Spleen (tissue), 7 donors: ENCODE measurements around the gene SMU1.

Source experiments
- CTCF ChIP-seq, 11 experiments: fragments of 200-600 bp in 7 of 11; fragments of 450-650 bp in 4 of 11; sonication (generic) in 4 of 11; IDR thresholded peaks in 8 of 11; conservative IDR thresholded peaks in 3 of 11; 1 replicate in 7 of 11; 2 replicates in 4 of 11; pipeline versions ENCODE4 v1.4.0 to v1.8.0; 2016 to 2021; ENCODE audit warnings: antibody characterized with exemption in 11 of 11, inconsistent platforms in 4 of 11, mild to moderate bottlenecking in 1 of 11
- POLR2A ChIP-seq, 3 donors: fragments of 450-650 bp; IDR thresholded peaks; one replicate each; pipeline ENCODE4 v1.5.1; 2017; ENCODE audit warnings: antibody characterized with exemption in 3 of 3, mild to moderate bottlenecking in 1 of 3
- POLR2AphosphoS5 ChIP-seq, 3 donors: sonication (generic); formaldehyde crosslinking; IDR thresholded peaks; one replicate each; pipeline ENCODE4 v1.5.1; 2017; ENCODE audit warnings: antibody characterized with exemption in 3 of 3
- donor health status: DM: no; HTN: no; CAD: no; lungs with moderate emphysema.
- donor health status: DM: no; HTN: no; CAD: no.
- donor health status: DM: no; HTN: no; CAD: no.

- TF ChIP-seq CTCF (IDR thresholded peaks at IDR 0.05 in 8 of 11, conservative IDR thresholded peaks at IDR 0.05 in 3 of 11) (no peak), POLR2AphosphoS5 (IDR thresholded peaks at IDR 0.05) (no peak), POLR2A (IDR thresholded peaks at IDR 0.05) (no peak)
Observed at GRCh38 chr9:33013962-33014664, 62.4 kb downstream of the SMU1 start.
